GM23338 (cell line): ENCODE data around the gene FUCA1. TPM values are rescaled to one million over a fixed set of nuclear protein-coding genes. Genes with fewer than 3 reads are reported as not detected.

Experiments used
- ATAC-seq: fragments of 200-7000 bp; cut with Tn5 transposase; 3 replicates; pipeline ENCODE4 v1.9.1; 2020
- DNase-seq: peaks from one replicate; pipeline ENCODE4 v3.0.0-alpha.2; 2015; ENCODE audit warnings: low spot score
- H2AFZ ChIP-seq: fragments of 200-600 bp; sonication (generic); 2 replicates; pipeline ENCODE4 v1.8.0; 2016; ENCODE audit warnings: antibody characterized with exemption, mild to moderate bottlenecking, moderate library complexity
- H3F3A ChIP-seq: fragments of 200-600 bp; sonication (generic); replicated peaks from 2 replicates; pipeline ENCODE4 v1.8.0; 2017; ENCODE audit warnings: antibody characterized with exemption, mixed run types, low read depth
- H3K27ac ChIP-seq: fragments of 200-600 bp; sonication (generic); 2 replicates; pipeline ENCODE4 v1.6.1; 2016; ENCODE audit warnings: low read depth
- H3K27me3 ChIP-seq: fragments of 200-600 bp; sonication (generic); 2 replicates; pipeline ENCODE4 v1.8.0; 2016; ENCODE audit warnings: mild to moderate bottlenecking, mixed run types, moderate library complexity; ENCODE audit not compliant: insufficient read depth
- H3K36me3 ChIP-seq: fragments of 200-600 bp; sonication (generic); 2 replicates; pipeline ENCODE4 v1.8.0; 2016; ENCODE audit warnings: mild to moderate bottlenecking; ENCODE audit not compliant: insufficient read depth
- H3K4me1 ChIP-seq: fragments of 200-600 bp; sonication (generic); 2 replicates; pipeline ENCODE4 v1.8.0; 2016; ENCODE audit warnings: mild to moderate bottlenecking, moderate library complexity; ENCODE audit not compliant: insufficient read depth
- H3K4me2 ChIP-seq: fragments of 200-600 bp; sonication (generic); 2 replicates; pipeline ENCODE4 v1.7.1; 2017; ENCODE audit warnings: mixed run types
- H3K4me3 ChIP-seq: fragments of 200-600 bp; sonication (generic); 2 replicates; pipeline ENCODE4 v1.6.1; 2016; ENCODE audit warnings: mixed run types
- H3K79me2 ChIP-seq: fragments of 200-600 bp; sonication (generic); replicated peaks from 2 replicates; pipeline ENCODE4 v1.8.0; 2017; ENCODE audit warnings: mild to moderate bottlenecking; ENCODE audit not compliant: insufficient read depth
- H3K9me2 ChIP-seq: fragments of 200-600 bp; sonication (generic); 2 replicates; pipeline ENCODE4 v1.8.0; 2017; ENCODE audit not compliant: insufficient read depth
- H4K20me1 ChIP-seq: fragments of 200-600 bp; sonication (generic); replicated peaks from 2 replicates; pipeline ENCODE4 v1.8.0; 2017; ENCODE audit warnings: mild to moderate bottlenecking; ENCODE audit not compliant: insufficient read depth
- H3K27ac Mint-ChIP-seq: 2 replicates; pipeline ENCODE4 v1.8.0; 2020; ENCODE audit warnings: inconsistent platforms, mild to moderate bottlenecking, moderate library complexity, mixed read lengths
- H3K27me3 Mint-ChIP-seq: 3 replicates; pipeline ENCODE4 v1.8.0; 2022; ENCODE audit warnings: low read depth, mild to moderate bottlenecking, moderate library complexity, mixed read lengths, inconsistent platforms; ENCODE audit not compliant: insufficient read depth, poor library complexity
- H3K36me3 Mint-ChIP-seq: 3 replicates; pipeline ENCODE4 v1.8.0; 2021; ENCODE audit warnings: low read depth, mild to moderate bottlenecking, inconsistent platforms, moderate library complexity, mixed read lengths
- H3K4me1 Mint-ChIP-seq: 3 replicates; pipeline ENCODE4 v1.8.0; 2020; ENCODE audit warnings: mild to moderate bottlenecking, inconsistent platforms, mixed read lengths
- H3K4me3 Mint-ChIP-seq: 3 replicates; pipeline ENCODE4 v1.8.0; 2021; ENCODE audit warnings: moderate library complexity, mild to moderate bottlenecking, inconsistent platforms, mixed read lengths
- H3K9me3 Mint-ChIP-seq: 3 replicates; pipeline ENCODE4 v1.8.0; 2020; ENCODE audit warnings: moderate library complexity, mild to moderate bottlenecking, inconsistent platforms, mixed read lengths
- CTCF ChIP-seq, 2 experiments: fragments of 200-600 bp in 1 of 2; sonication (generic) in 1 of 2; conservative IDR thresholded peaks; 2 replicates each; pipeline versions ENCODE4 v1.5.1 to v1.6.1; 2016 to 2017; ENCODE audit warnings: antibody characterized with exemption in 2 of 2, low read depth in 2 of 2, mild to moderate bottlenecking in 2 of 2, moderate library complexity in 1 of 2
- ETS1 ChIP-seq: IDR thresholded peaks from 2 replicates; pipeline ENCODE4 v1.6.1; 2016; ENCODE audit warnings: antibody characterized with exemption
- EZH2 ChIP-seq: fragments of 200-600 bp; sonication (generic); IDR thresholded peaks from one replicate; pipeline ENCODE4 v1.8.0; 2017; ENCODE audit warnings: antibody characterized with exemption, mild to moderate bottlenecking, low read depth; ENCODE audit not compliant: unreplicated experiment
- EZH2phosphoT487 ChIP-seq: fragments of 200-600 bp; sonication (generic); IDR thresholded peaks from one replicate; pipeline ENCODE4 v1.8.1; 2018; ENCODE audit warnings: antibody characterized with exemption; ENCODE audit not compliant: unreplicated experiment
- JUNB ChIP-seq: IDR thresholded peaks from one replicate; pipeline ENCODE4 v1.6.1; 2016; ENCODE audit warnings: antibody characterized with exemption; ENCODE audit not compliant: unreplicated experiment
- NANOG ChIP-seq: IDR thresholded peaks from 2 replicates; pipeline ENCODE4 v1.6.1; 2016; ENCODE audit warnings: antibody characterized with exemption, borderline replicate concordance
- POLR2AphosphoS5 ChIP-seq: IDR thresholded peaks from 2 replicates; pipeline ENCODE4 v1.6.1; 2016; ENCODE audit warnings: antibody characterized with exemption, low read depth
- REST ChIP-seq: IDR thresholded peaks from one replicate; pipeline ENCODE4 v1.6.1; 2018; ENCODE audit warnings: antibody characterized with exemption; ENCODE audit not compliant: unreplicated experiment
- ZNF114 ChIP-seq: fragments of 250-450 bp; sonication (Bioruptor Pico); IDR thresholded peaks from 2 replicates; pipeline ENCODE4 v1.5.0; 2020; ENCODE audit warnings: mild to moderate bottlenecking, moderate library complexity
- polyA plus RNA-seq: library from polyadenylated mRNA; unstranded; fragments of >200 nt; fragmentation: Nextera tagmentation; extraction: Ambion mirVana; gene quantifications from 2 replicates; pipeline ENCODE4 v1.2.1, GENCODE V29; 2016
- total RNA-seq: library from RNA; depleted of rRNA; stranded (reverse); fragments of >200 nt; shearing (Covaris generic); gene quantifications from 2 replicates; pipeline ENCODE4 v1.2.3, GENCODE V29; 2014

Gene FUCA1
- total and polyA plus RNA-seq, 2 experiments from 2014 or later, result 4.4 to 8.5 TPM

- Mint-ChIP-seq H3K36me3 (peaks cover 37% of the 10 kb centered on the region), H3K4me1 (peaks cover 14% of the 10 kb centered on the region), H3K4me3 (peak overlapping the region; percentile 98; the same call in 1 of the 3 replicates), H3K27me3 (peaks cover 21% of the 10 kb centered on the region), H3K9me3 (no peaks in the 10 kb centered on the region), H3K27ac (no peak overlapping the region)
- TF ChIP-seq NANOG, result no peak
- TF ChIP-seq ZNF114, result no peak
- no peak for TF ChIP-seq EZH2
- no peak for TF ChIP-seq POLR2AphosphoS5
- no peak for TF ChIP-seq JUNB
- TF ChIP-seq ETS1, result no peak
- peak; percentile 34 to 63; a peak in 3 of 4 replicates for TF ChIP-seq CTCF (conservative IDR thresholded peaks at IDR 0.05; ENCODE audit: low read depth in 2 of 2)
- TF ChIP-seq EZH2phosphoT487, result no peak
- peak overlapping the region; percentile 91; the same call in 1 of the 2 replicates for H3K4me3 ChIP-seq
- H3K4me2 ChIP-seq, result peak overlapping the region; percentile 98
- H4K20me1 ChIP-seq, result 0 out of 2 replicates have a peak, but pooled peaks cover 8% of the 10 kb centered on the region
- H3K9me2 ChIP-seq, result no peaks in the 10 kb centered on the region
- peaks cover 15% of the 10 kb centered on the region for H3K4me1 ChIP-seq
- H3K27me3 ChIP-seq, result peaks cover 14% of the 10 kb centered on the region
- ATAC-seq (peak; percentile 5; the same call in 2 of the 3 replicates), DNase-seq (peak; percentile 67)
- H3K27ac ChIP-seq, result no peak overlapping the region
- no peak overlapping the region for H2AFZ ChIP-seq
- peaks cover 11% of the 10 kb centered on the region; the same call in 1 of the 2 replicates for H3F3A ChIP-seq
- 0 out of 2 replicates have a peak, but pooled peaks cover 4% of the 10 kb centered on the region for H3K36me3 ChIP-seq
- no peaks in the 10 kb centered on the region for H3K79me2 ChIP-seq
These were observed 69.4 kb downstream of the FUCA1 start for GRCh38 chr1:23798662-23799142.

- ATAC-seq (no peak), DNase-seq (no peak)
- H4K20me1 ChIP-seq, result 0 out of 2 replicates have a peak, but pooled peaks cover 8% of the 10 kb centered on the region
- Mint-ChIP-seq H3K36me3 (peaks cover 37% of the 10 kb centered on the region), H3K27ac (no peak overlapping the region), H3K4me1 (peaks cover 18% of the 10 kb centered on the region), H3K27me3 (peaks cover 20% of the 10 kb centered on the region), H3K4me3 (no peak overlapping the region), H3K9me3 (no peaks in the 10 kb centered on the region)
- no peaks in the 10 kb centered on the region for H3K79me2 ChIP-seq
- no peaks in the 10 kb centered on the region for H3K9me2 ChIP-seq
- peaks cover 11% of the 10 kb centered on the region; the same call in 1 of the 2 replicates for H3F3A ChIP-seq
- peaks cover 15% of the 10 kb centered on the region for H3K4me1 ChIP-seq
- H3K27me3 ChIP-seq, result peaks cover 13% of the 10 kb centered on the region
- H2AFZ ChIP-seq, result no peak overlapping the region
- H3K4me2 ChIP-seq, result no peak overlapping the region
- no peak overlapping the region for H3K27ac ChIP-seq
- H3K36me3 ChIP-seq, result peaks cover 8% of the 10 kb centered on the region; the same call in 1 of the 2 replicates
- H3K4me3 ChIP-seq, result no peak overlapping the region
- no peak for TF ChIP-seq REST
- TF ChIP-seq ZNF114, result no peak
- no peak for TF ChIP-seq JUNB
- TF ChIP-seq EZH2phosphoT487, result no peak
- no peak for TF ChIP-seq CTCF (conservative IDR thresholded peaks at IDR 0.05; ENCODE audit: low read depth in 2 of 2)
These were observed 70.3 kb downstream of the FUCA1 start for GRCh38 chr1:23797478-23798448.
